Adrenal gland (tissue), 12 donors: ENCODE results near the gene ARMC9. TPM values are rescaled to one million over a fixed set of nuclear protein-coding genes. Genes with fewer than 3 reads are reported as not detected.
A peak's percentile ranks its signal among the peaks of the same experiment; 100 is the strongest.

Source experiments
- DNase-seq, 7 donors: peaks; one replicate each; pipeline ENCODE4 v3.0.0-alpha.2; 2019 to 2020
- H3K27ac ChIP-seq, 5 donors: fragments of 200-600 bp; sonication (generic) in 4 of 5; 1 replicate in 3 of 5; 2 replicates in 2 of 5; pipeline versions ENCODE4 v1.5.1 to v1.8.0; 2016 to 2020; ENCODE audit warnings: mild to moderate bottlenecking in 1 of 5
- H3K27me3 ChIP-seq: fragments of 200-600 bp; 2 replicates; pipeline ENCODE4 v1.8.0; 2021
- H3K36me3 ChIP-seq, 2 donors: fragments of 200-600 bp; replicated peaks in 1 of 2; 1 replicate in 1 of 2; 2 replicates in 1 of 2; pipeline versions ENCODE4 v1.5.1 to v1.8.0; 2018 to 2022
- H3K4me1 ChIP-seq, 2 donors: fragments of 200-600 bp; replicated peaks in 1 of 2; 1 replicate in 1 of 2; 2 replicates in 1 of 2; pipeline versions ENCODE4 v1.5.1 to v1.8.0; 2018 to 2021
- H3K4me3 ChIP-seq, 4 donors: fragments of 200-600 bp; sonication (generic) in 3 of 4; one replicate each; pipeline ENCODE4 v1.5.1; 2016 to 2018
- H3K9me3 ChIP-seq, 3 donors: fragments of 200-600 bp; sonication (generic) in 1 of 3; replicated peaks in 1 of 3; 1 replicate in 2 of 3; 2 replicates in 1 of 3; pipeline versions ENCODE4 v1.5.1 to v1.8.0; 2016 to 2021
- CTCF ChIP-seq, 6 experiments: fragments of 450-650 bp in 4 of 6; fragments of 200-600 bp in 2 of 6; sonication (generic) in 1 of 6; IDR thresholded peaks; 1 replicate in 5 of 6; 2 replicates in 1 of 6; pipeline versions ENCODE4 v1.5.1 to v1.8.0; 2016 to 2021; ENCODE audit warnings: antibody characterized with exemption in 6 of 6, mild to moderate bottlenecking in 2 of 6, moderate library complexity in 1 of 6
- POLR2A ChIP-seq, 2 donors: fragments of 450-650 bp; IDR thresholded peaks; one replicate each; pipeline ENCODE4 v1.6.1; 2017; ENCODE audit warnings: antibody characterized with exemption in 2 of 2, mild to moderate bottlenecking in 2 of 2, moderate library complexity in 1 of 2
- WGBS, 4 donors: extraction: QIAGEN DNeasy Blood & Tissue Kit in 2 of 4; methylation state at CpG; one replicate each; pipeline versions ENCODE4 v1.1.5 to v1.1.7; 2013 to 2017; 5-methylcytosine and 5-hydroxymethylcytosine counted together
- intact Hi-C, 2 donors: fragments of 100-400 bp; cut with DNase I; formaldehyde crosslinking; loops; one replicate each; pipeline versions ENCODE4 v1.14.1 to v1.15.0; 2022 to 2023
- polyA plus RNA-seq, 3 donors: library from polyadenylated mRNA; stranded (reverse); fragments of 200-250 nt in 2 of 3; fragments of 350-450 nt in 1 of 3; fragmentation: Illumina TruSeq in 1 of 3; extraction: RNeasy Lipid Tissue Mini Kit (QIAGEN cat#74804) in 1 of 3; gene quantifications; one replicate each; pipeline ENCODE4 v1.2.3, GENCODE V29; 2013 to 2014
- total RNA-seq, 9 donors: library from RNA; depleted of rRNA in 4 of 9; stranded (reverse); fragments of >200 nt in 4 of 9; fragments of 120-200 nt in 1 of 9; fragmentation: NEBNext Ultra II Directional in 1 of 9; extraction: Animal tissue kit (Norgen Biotek cat#: 25700) in 1 of 9; gene quantifications; one replicate each; pipeline versions ENCODE4 v1.1.0 to v1.2.4, GENCODE V29; 2013 to 2023
- donor health status: healthy with polysubstance abuse.
- donor health status: Bipolar disorder and iron deficiency.
- donor health status: DM: yes; HTN: yes; CAD: no.
- donor health status: DM: no; HTN: no; CAD: no.
- donor health status: DM: no; HTN: no; CAD: no.
- donor health status: DM: yes; HTN: yes; CAD: no.

Gene ARMC9
- total and polyA plus RNA-seq, 12 donors: 22.0 to 109 (median 54.2) TPM

DNA sequence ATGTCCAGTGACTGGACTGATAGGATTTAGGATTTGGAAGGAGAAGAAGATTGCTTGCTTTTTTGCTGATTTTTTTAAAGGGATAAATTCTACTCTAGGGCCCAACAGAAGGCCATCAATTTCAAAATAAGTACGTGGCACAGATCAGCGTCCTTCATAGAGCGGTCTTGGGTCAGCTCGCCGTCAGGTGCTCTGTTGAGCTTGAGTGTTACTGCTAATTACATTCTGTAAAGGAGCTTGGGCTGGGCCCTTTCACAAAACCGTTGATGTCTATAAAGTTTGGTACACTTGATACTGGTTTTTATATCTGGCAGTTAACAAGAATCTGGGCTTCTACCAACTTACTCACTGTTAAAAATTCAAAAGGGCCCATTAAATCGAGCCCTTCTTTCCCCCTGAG, 45.4 kb downstream of the ARMC9 start:
- WGBS, 4 donors: 58 to 84% (median 74%) methylated on average over 7 of the region's 7 CpGs
- peak in 1 of 7 donors; percentile 36 for DNase-seq
- intact Hi-C loops: no loop called here
- Histone ChIP-seq H3K27me3 (no peaks in the 10 kb centered on the region), H3K36me3 (peaks cover 0 to 13% of the 10 kb centered on the region in 2 donors), H3K27ac (peak overlapping the region in 1 of 5 donors; percentile 10), H3K9me3 (no peaks in the 10 kb centered on the region), H3K4me3 (no peak overlapping the region), H3K4me1 (peaks cover 13 to 29% of the 10 kb centered on the region in 2 donors)
- no peak for TF ChIP-seq POLR2A (IDR thresholded peaks at IDR 0.05)
- no peak for TF ChIP-seq CTCF (IDR thresholded peaks at IDR 0.05)

DNA sequence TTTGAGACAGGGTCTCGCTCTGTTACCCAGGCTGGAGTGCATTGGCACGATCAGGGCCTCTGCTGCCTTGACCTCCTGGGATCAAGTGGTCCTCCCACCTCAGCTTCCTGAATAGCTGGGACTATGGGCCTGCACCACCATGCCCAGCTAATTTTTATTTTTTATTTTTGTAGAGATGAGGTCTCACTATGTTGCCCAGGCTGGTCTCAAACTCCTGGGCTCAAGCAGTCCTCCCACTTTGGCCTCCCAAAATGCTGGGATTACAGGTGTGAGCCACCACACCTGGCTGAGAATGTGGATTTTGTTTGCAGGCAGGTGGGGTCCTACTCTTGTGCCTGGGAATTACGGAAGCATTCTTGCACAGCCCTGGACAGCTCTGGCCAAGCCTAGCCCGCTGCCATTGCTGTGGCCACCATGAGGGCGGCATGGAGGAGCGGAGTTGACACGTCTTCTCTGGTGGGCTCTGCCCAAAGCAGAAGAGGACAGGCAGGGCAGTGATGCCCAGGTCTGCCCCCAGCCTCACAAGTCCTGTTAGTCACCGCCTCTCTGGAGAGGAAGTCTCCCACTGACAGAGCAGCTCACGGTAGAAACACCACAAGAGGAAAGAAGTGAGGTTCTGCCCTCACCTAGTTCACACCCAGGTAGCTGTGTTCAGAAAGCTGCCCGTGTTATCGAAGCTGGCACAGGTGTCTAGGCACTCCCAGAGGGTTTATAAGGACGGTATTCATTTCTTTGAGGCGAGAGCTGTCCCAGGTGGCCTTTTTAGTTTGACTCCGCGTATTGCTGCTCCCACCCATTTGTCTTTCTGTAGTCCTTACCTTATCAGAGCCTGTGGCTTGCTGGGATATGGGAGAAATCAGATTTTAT, 46.2 kb downstream of the ARMC9 start:
- WGBS, 4 donors: 89 to 93% (median 92%) methylated on average over 12 to 15 of the region's 15 CpGs
- Histone ChIP-seq H3K27me3 (no peaks in the 10 kb centered on the region), H3K36me3 (peaks cover 0 to 6% of the 10 kb centered on the region in 2 donors), H3K4me3 (no peak overlapping the region), H3K4me1 (peaks cover 13 to 29% of the 10 kb centered on the region in 2 donors), H3K9me3 (no peaks in the 10 kb centered on the region), H3K27ac (no peak overlapping the region)
- intact Hi-C loops: no loop called here
- TF ChIP-seq POLR2A (IDR thresholded peaks at IDR 0.05) (no peak), CTCF (IDR thresholded peaks at IDR 0.05) (no peak)
- DNase-seq: no peak

- TF ChIP-seq POLR2A (IDR thresholded peaks at IDR 0.05) (no peak), CTCF (IDR thresholded peaks at IDR 0.05) (no peak)
- DNase-seq: peak in 2 of 7 donors; percentile 25 to 30
- no peaks in the 10 kb centered on the region for H3K9me3 ChIP-seq
- no peaks in the 10 kb centered on the region for H3K36me3 ChIP-seq
- 70 to 78% (median 74%) methylated on average over 14 of the region's 14 CpGs for WGBS, 4 donors
- no peak overlapping the region for H3K4me3 ChIP-seq
- peak overlapping the region in 1 of 5 donors; percentile 39 for H3K27ac ChIP-seq
- no peaks in the 10 kb centered on the region for H3K27me3 ChIP-seq
- peaks cover 10 to 29% of the 10 kb centered on the region in 2 donors for H3K4me1 ChIP-seq
- intact Hi-C loops: no loop called here
These were observed 47.0 kb downstream of the ARMC9 start for GRCh38 chr2:231245249-231246094.

GRCh38 chr2:231246171-231246842, 47.9 kb downstream of the ARMC9 start:
- H3K9me3 ChIP-seq: no peaks in the 10 kb centered on the region
- no peaks in the 10 kb centered on the region for H3K27me3 ChIP-seq
- H3K36me3 ChIP-seq: no peaks in the 10 kb centered on the region
- peaks cover 5 to 20% of the 10 kb centered on the region in 2 donors for H3K4me1 ChIP-seq
- no peak for DNase-seq
- intact Hi-C loops: no loop called here
- WGBS, 4 donors: 77 to 84% (median 81%) methylated on average over 7 of the region's 7 CpGs
- H3K4me3 ChIP-seq: no peak overlapping the region
- no peak overlapping the region for H3K27ac ChIP-seq
- TF ChIP-seq POLR2A (IDR thresholded peaks at IDR 0.05): no peak
- no peak for TF ChIP-seq CTCF (IDR thresholded peaks at IDR 0.05)
